Gastroesophageal sphincter (tissue), 3 donors: ENCODE results near the gene DUOX1.

Experiments
- CTCF ChIP-seq, 4 experiments: fragments of 200-600 bp in 2 of 4; fragments of 450-650 bp in 2 of 4; sonication (generic) in 1 of 4; IDR thresholded peaks; one replicate each; pipeline ENCODE4 v1.5.1; 2017 to 2019; ENCODE audit warnings: antibody characterized with exemption in 4 of 4, mild to moderate bottlenecking in 2 of 4, moderate library complexity in 2 of 4
- EP300 ChIP-seq: sonication (generic); formaldehyde crosslinking; IDR thresholded peaks from one replicate; pipeline ENCODE4 v1.6.1; 2017; ENCODE audit warnings: antibody characterized with exemption, mild to moderate bottlenecking
- POLR2A ChIP-seq, 2 donors: fragments of 450-650 bp; IDR thresholded peaks; one replicate each; pipeline ENCODE4 v1.6.1; 2017; ENCODE audit warnings: antibody characterized with exemption in 2 of 2, mild to moderate bottlenecking in 2 of 2, moderate library complexity in 1 of 2
- POLR2AphosphoS5 ChIP-seq: sonication (generic); formaldehyde crosslinking; IDR thresholded peaks from one replicate; pipeline ENCODE4 v1.6.1; 2017; ENCODE audit warnings: antibody characterized with exemption

GRCh38 chr15:45113380-45113990 is 16.3 kb upstream of the DUOX1 start:
- no peak for TF ChIP-seq CTCF (IDR thresholded peaks at IDR 0.05)
- no peak for TF ChIP-seq POLR2A (IDR thresholded peaks at IDR 0.05)
- TF ChIP-seq POLR2AphosphoS5 = no peak
- no peak for TF ChIP-seq EP300
